Dedifferentiated amniotic fluid mesenchymal stem cell (primary cell): ENCODE results near the gene LSM3.
"Not testable (repeated sequence)": the region's sequence is repeated elsewhere in the genome, so short reads cannot be mapped to it uniquely, and the experiment has no call there.

ENCODE experiments used
- DNase-seq: peaks from one replicate; pipeline ENCODE4 v3.0.0-alpha.2; 2016; ENCODE audit errors: extremely low spot score

Gene LSM3

GRCh38 chr3:14222457-14222856, 43.8 kb downstream of the LSM3 start:
- DNase-seq = no peak

GRCh38 chr3:14222900-14223594, 44.4 kb downstream of the LSM3 start:
- peak; percentile 22 for DNase-seq

- DNase-seq = no peak
Observed at GRCh38 chr3:14223595-14223994, 45.0 kb downstream of the LSM3 start.

- no peak for DNase-seq
Observed at GRCh38 chr3:14224895-14225294, 46.3 kb downstream of the LSM3 start.

GRCh38 chr3:14225421-14225820, 46.8 kb downstream of the LSM3 start:
- DNase-seq = no peak

- not testable (repeated sequence) for DNase-seq
Observed at GRCh38 chr3:14226351-14226750, 47.7 kb downstream of the LSM3 start.

GRCh38 chr3:14227856-14228255, 49.2 kb downstream of the LSM3 start:
- DNase-seq = no peak

GRCh38 chr3:14228681-14229470, 50.3 kb downstream of the LSM3 start:
- no peak for DNase-seq

- DNase-seq = not testable (repeated sequence)
Observed at GRCh38 chr3:14229695-14230094, 51.1 kb downstream of the LSM3 start.

- DNase-seq = no peak
Observed at GRCh38 chr3:14230729-14231128, 52.1 kb downstream of the LSM3 start.

GRCh38 chr3:14231145-14231990, 52.8 kb downstream of the LSM3 start:
- DNase-seq = no peak

GRCh38 chr3:14231998-14232501, 53.4 kb downstream of the LSM3 start:
- DNase-seq = no peak

GRCh38 chr3:14234251-14235002, 55.8 kb downstream of the LSM3 start:
- no peak for DNase-seq

GRCh38 chr3:14235003-14235911, 56.6 kb downstream of the LSM3 start:
- no peak for DNase-seq

GRCh38 chr3:14235912-14236295, 57.3 kb downstream of the LSM3 start:
- no peak for DNase-seq

- DNase-seq = no peak
Observed at GRCh38 chr3:14236902-14237301, 58.3 kb downstream of the LSM3 start.

GRCh38 chr3:14237457-14237856, 58.8 kb downstream of the LSM3 start:
- no peak for DNase-seq

GRCh38 chr3:14238356-14238755, 59.7 kb downstream of the LSM3 start:
- DNase-seq = no peak

- DNase-seq = no peak
Observed at GRCh38 chr3:14238930-14239329, 60.3 kb downstream of the LSM3 start.

- no peak for DNase-seq
Observed at GRCh38 chr3:14239940-14240339, 61.3 kb downstream of the LSM3 start.
